Gastroesophageal sphincter (tissue), 3 donors: Measurements from ENCODE around the gene MEIS2.

ENCODE experiments used
- CTCF ChIP-seq, 4 experiments: fragments of 200-600 bp in 2 of 4; fragments of 450-650 bp in 2 of 4; sonication (generic) in 1 of 4; IDR thresholded peaks; one replicate each; pipeline ENCODE4 v1.5.1; 2017 to 2019; ENCODE audit warnings: antibody characterized with exemption in 4 of 4, mild to moderate bottlenecking in 2 of 4, moderate library complexity in 2 of 4
- EP300 ChIP-seq: sonication (generic); formaldehyde crosslinking; IDR thresholded peaks from one replicate; pipeline ENCODE4 v1.6.1; 2017; ENCODE audit warnings: antibody characterized with exemption, mild to moderate bottlenecking
- POLR2A ChIP-seq, 2 donors: fragments of 450-650 bp; IDR thresholded peaks; one replicate each; pipeline ENCODE4 v1.6.1; 2017; ENCODE audit warnings: antibody characterized with exemption in 2 of 2, mild to moderate bottlenecking in 2 of 2, moderate library complexity in 1 of 2
- POLR2AphosphoS5 ChIP-seq: sonication (generic); formaldehyde crosslinking; IDR thresholded peaks from one replicate; pipeline ENCODE4 v1.6.1; 2017; ENCODE audit warnings: antibody characterized with exemption

- TF ChIP-seq CTCF (IDR thresholded peaks at IDR 0.05) (no peak), POLR2AphosphoS5 (no peak), POLR2A (IDR thresholded peaks at IDR 0.05) (no peak), EP300 (no peak)
These were observed 16.7 kb upstream of the MEIS2 start for GRCh38 chr15:37117030-37117429.
